Coronary artery (tissue), 2 donors: Measurements from ENCODE around the gene ZCCHC7.
"Not testable (repeated sequence)": the region's sequence is repeated elsewhere in the genome, so short reads cannot be mapped to it uniquely, and the experiment has no call there.

Experiments used
- DNase-seq: peaks from one replicate; pipeline ENCODE4 v3.0.0-alpha.2; 2017; ENCODE audit warnings: low spot score
- H3K27ac ChIP-seq, 2 donors: fragments of 200-600 bp; sonication (generic); one replicate each; pipeline ENCODE4 v1.5.1; 2016 to 2019
- H3K4me3 ChIP-seq: fragments of 200-600 bp; sonication (generic); 2 replicates; pipeline ENCODE4 v1.5.1; 2016; ENCODE audit warnings: mild to moderate bottlenecking, moderate library complexity
- CTCF ChIP-seq: fragments of 200-600 bp; sonication (generic); IDR thresholded peaks from one replicate; pipeline ENCODE4 v1.5.1; 2019; ENCODE audit warnings: antibody characterized with exemption

Gene ZCCHC7

GRCh38 chr9:37200433-37201005, 80.1 kb downstream of the ZCCHC7 start:
- no peak for DNase-seq
- Histone ChIP-seq H3K4me3 (no peak overlapping the region), H3K27ac (no peak overlapping the region)
- TF ChIP-seq CTCF, result no peak

GRCh38 chr9:37201581-37201980, 81.2 kb downstream of the ZCCHC7 start:
- no peak for TF ChIP-seq CTCF
- Histone ChIP-seq H3K4me3 (no peak overlapping the region), H3K27ac (no peak overlapping the region)
- no peak for DNase-seq

GRCh38 chr9:37202091-37202490, 81.7 kb downstream of the ZCCHC7 start:
- no peak for DNase-seq
- H3K4me3 ChIP-seq, result no peak overlapping the region
- no peak for TF ChIP-seq CTCF
- no peak overlapping the region for H3K27ac ChIP-seq

- not testable (repeated sequence) for H3K27ac ChIP-seq, DNase-seq, H3K4me3 ChIP-seq
These were observed 83.1 kb downstream of the ZCCHC7 start for GRCh38 chr9:37203456-37203855.

GRCh38 chr9:37206121-37206620, 85.8 kb downstream of the ZCCHC7 start:
- no peak overlapping the region for H3K27ac ChIP-seq
- DNase-seq, result no peak
- TF ChIP-seq CTCF, result no peak
- H3K4me3 ChIP-seq, result no peak overlapping the region

GRCh38 chr9:37209431-37210386, 89.3 kb downstream of the ZCCHC7 start:
- no peak for TF ChIP-seq CTCF
- H3K27ac ChIP-seq, result no peak overlapping the region
- no peak for DNase-seq
- H3K4me3 ChIP-seq, result no peak overlapping the region

GRCh38 chr9:37210737-37211523, 90.6 kb downstream of the ZCCHC7 start:
- DNase-seq, result no peak
- H3K4me3 ChIP-seq, result no peak overlapping the region
- no peak for TF ChIP-seq CTCF
- H3K27ac ChIP-seq, result no peak overlapping the region
